SK-N-MC (cell line): ENCODE measurements around the gene SYNM.

Experiments used
- DNase-seq: peaks from one replicate; pipeline ENCODE4 v3.0.0-alpha.2; 2011; ENCODE audit warnings: low read depth, low spot score
- H3K27ac ChIP-seq: fragments of 200-600 bp; sonication (generic); 2 replicates; pipeline ENCODE4 v1.5.1; 2016; ENCODE audit warnings: mixed run types
- H3K36me3 ChIP-seq: fragments of 200-600 bp; sonication (generic); 2 replicates; pipeline ENCODE4 v1.6.1; 2017; ENCODE audit warnings: antibody characterized with exemption, low read length, mixed read lengths; ENCODE audit not compliant: insufficient read depth
- H3K4me3 ChIP-seq: fragments of 200-600 bp; sonication (generic); 2 replicates; pipeline ENCODE4 v1.5.1; 2016
- H3K9ac ChIP-seq: fragments of 200-600 bp; sonication (generic); 2 replicates; pipeline ENCODE4 v1.8.0; 2017; ENCODE audit warnings: mixed run types, mixed read lengths; ENCODE audit not compliant: insufficient read length
- H3K9me3 ChIP-seq: fragments of 200-600 bp; sonication (generic); 2 replicates; pipeline ENCODE4 v1.6.1; 2017; ENCODE audit warnings: low read depth, mild to moderate bottlenecking, antibody characterized with exemption, low read length, moderate library complexity, mixed read lengths
- EZH2 ChIP-seq: fragments of 200-600 bp; sonication (generic); IDR thresholded peaks from one replicate; pipeline ENCODE4 v1.6.1; 2017; ENCODE audit warnings: antibody characterized with exemption
- FOXP2 ChIP-seq: optimal IDR thresholded peaks from 2 replicates; pipeline ENCODE3; 2011; ENCODE audit warnings: mild to moderate bottlenecking, moderate library complexity; ENCODE audit not compliant: insufficient read depth; ENCODE audit errors: extremely low read length, control extremely low read depth
- POLR2AphosphoS5 ChIP-seq: IDR thresholded peaks from 2 replicates; pipeline ENCODE4 v1.6.1; 2012; ENCODE audit warnings: mild to moderate bottlenecking, low read depth, low read length, borderline replicate concordance

SYNM gene

DNA sequence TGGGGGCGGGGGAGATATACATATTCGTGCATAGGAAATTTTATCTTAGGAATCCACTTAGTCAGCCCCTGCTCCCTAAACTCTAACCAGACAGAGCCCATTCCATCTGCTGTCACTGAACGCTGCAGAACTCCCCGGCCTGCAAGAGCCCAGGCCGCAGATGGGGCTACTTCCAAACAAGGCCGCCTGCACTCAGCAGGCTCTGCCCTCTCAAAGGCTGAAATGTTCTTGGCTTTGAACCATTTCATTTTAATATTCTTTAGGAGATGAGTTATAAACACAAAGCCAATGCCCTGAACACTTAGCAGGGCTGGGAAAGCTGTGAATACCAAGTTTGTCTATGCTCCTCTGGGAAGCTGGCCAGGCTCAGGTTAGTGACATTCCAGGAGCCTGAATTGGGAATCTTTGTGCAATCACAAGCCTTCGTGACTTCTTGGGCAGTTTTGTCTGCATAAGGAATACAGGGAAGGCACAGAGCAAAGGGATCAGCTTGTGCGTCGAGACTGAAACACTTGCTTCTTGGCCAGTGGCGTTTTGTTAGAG lies 65.0 kb downstream of the SYNM start:
- Histone ChIP-seq H3K36me3 (0 out of 2 replicates have a peak, but pooled peaks cover 4% of the 10 kb centered on the region), H3K27ac (no peak overlapping the region), H3K4me3 (no peak overlapping the region), H3K9me3 (no peaks in the 10 kb centered on the region), H3K9ac (no peak overlapping the region)
- DNase-seq: no peak
- TF ChIP-seq POLR2AphosphoS5 (no peak), EZH2 (no peak), FOXP2 (no peak)

DNA sequence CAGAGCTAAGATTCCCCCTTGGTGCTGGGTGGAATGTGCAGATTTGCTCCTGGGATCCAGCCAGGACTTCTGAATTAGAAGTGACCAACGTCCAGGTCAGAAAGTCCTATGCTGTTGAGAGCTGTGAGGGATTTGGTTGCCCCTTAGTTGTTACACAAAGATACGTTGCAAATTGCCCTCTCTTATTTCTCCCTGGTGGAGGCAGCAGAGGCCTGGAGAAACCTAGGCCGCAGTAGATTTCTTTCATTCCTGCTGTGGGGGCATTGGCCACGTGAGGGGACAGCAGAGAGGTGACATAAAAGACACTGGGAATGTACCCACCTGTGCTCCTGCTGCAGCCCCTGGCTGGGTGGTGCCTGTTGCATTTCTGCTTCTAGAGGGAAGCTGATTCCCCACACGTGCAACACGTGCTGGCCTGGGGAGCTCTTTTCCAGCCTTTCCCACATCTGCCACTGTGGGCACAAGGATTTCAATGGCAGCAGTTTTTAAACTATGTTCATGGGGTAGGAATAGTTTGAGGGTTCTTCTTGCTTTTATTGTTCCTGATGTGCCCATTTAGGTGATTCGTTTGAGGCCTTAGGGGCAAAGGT lies 65.7 kb downstream of the SYNM start:
- no peak overlapping the region for H3K27ac ChIP-seq

GRCh38 chr15:99172171-99172570 lies 67.3 kb downstream of the SYNM start:
- Histone ChIP-seq H3K27ac (no peak overlapping the region), H3K36me3 (0 out of 2 replicates have a peak, but pooled peaks cover 4% of the 10 kb centered on the region), H3K4me3 (no peak overlapping the region), H3K9me3 (no peaks in the 10 kb centered on the region), H3K9ac (no peak overlapping the region)
- no peak for DNase-seq
- no peak for TF ChIP-seq EZH2
- TF ChIP-seq FOXP2: no peak
- no peak for TF ChIP-seq POLR2AphosphoS5

More for the DNA sequence above, 65.7 kb downstream of the SYNM start:
- Histone ChIP-seq H3K9ac (no peak overlapping the region), H3K9me3 (no peaks in the 10 kb centered on the region), H3K36me3 (0 out of 2 replicates have a peak, but pooled peaks cover 4% of the 10 kb centered on the region), H3K4me3 (no peak overlapping the region)
- TF ChIP-seq FOXP2: no peak
- TF ChIP-seq POLR2AphosphoS5: no peak
- no peak for TF ChIP-seq EZH2
- DNase-seq: no peak

DNA sequence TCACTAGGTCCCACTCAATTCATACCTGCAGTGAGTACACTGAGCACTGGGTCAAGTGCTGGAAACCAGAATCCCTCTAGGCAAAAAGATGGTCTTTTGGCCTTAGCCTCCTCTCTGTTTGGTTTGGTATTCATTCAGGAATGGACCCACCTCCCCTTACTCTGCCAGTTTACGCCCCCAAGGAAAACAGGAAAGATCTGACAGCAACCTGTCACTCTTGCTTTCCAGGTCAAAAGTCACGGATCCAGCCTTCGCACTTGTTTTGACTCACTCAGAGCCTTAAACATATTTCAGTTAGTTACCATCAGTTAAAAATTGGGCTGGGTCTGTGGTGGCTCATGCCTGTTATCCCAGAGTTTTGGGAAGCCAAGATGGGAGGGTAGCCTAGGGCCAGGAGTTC lies 68.1 kb downstream of the SYNM start:
- no peak overlapping the region for H3K27ac ChIP-seq
- no peaks in the 10 kb centered on the region for H3K9me3 ChIP-seq
- no peak overlapping the region for H3K9ac ChIP-seq
- no peak overlapping the region for H3K4me3 ChIP-seq
- TF ChIP-seq POLR2AphosphoS5 (no peak), EZH2 (no peak), FOXP2 (no peak)
- 0 out of 2 replicates have a peak, but pooled peaks cover 4% of the 10 kb centered on the region for H3K36me3 ChIP-seq
- no peak for DNase-seq

- Histone ChIP-seq H3K9ac (no peak overlapping the region), H3K27ac (no peak overlapping the region), H3K4me3 (no peak overlapping the region), H3K36me3 (0 out of 2 replicates have a peak, but pooled peaks cover 4% of the 10 kb centered on the region), H3K9me3 (no peaks in the 10 kb centered on the region)
- DNase-seq: no peak
- TF ChIP-seq FOXP2: no peak
- TF ChIP-seq EZH2: no peak
- no peak for TF ChIP-seq POLR2AphosphoS5
Measured at GRCh38 chr15:99174567-99175395, 69.9 kb downstream of the SYNM start.

GRCh38 chr15:99176757-99177156 lies 71.9 kb downstream of the SYNM start:
- no peak for DNase-seq
- Histone ChIP-seq H3K36me3 (0 out of 2 replicates have a peak, but pooled peaks cover 4% of the 10 kb centered on the region), H3K9me3 (no peaks in the 10 kb centered on the region), H3K27ac (no peak overlapping the region), H3K9ac (no peak overlapping the region), H3K4me3 (no peak overlapping the region)
- no peak for TF ChIP-seq EZH2
- TF ChIP-seq FOXP2: no peak
- no peak for TF ChIP-seq POLR2AphosphoS5

GRCh38 chr15:99177679-99178078 lies 72.8 kb downstream of the SYNM start:
- Histone ChIP-seq H3K36me3 (no peaks in the 10 kb centered on the region), H3K9ac (no peak overlapping the region), H3K9me3 (no peaks in the 10 kb centered on the region), H3K27ac (peak overlapping the region; percentile 78), H3K4me3 (no peak overlapping the region)
- DNase-seq: no peak
- TF ChIP-seq POLR2AphosphoS5 (no peak), FOXP2 (no peak), EZH2 (no peak)
